ENCODE results near the gene AP3B2. TPM values are rescaled to one million over a fixed set of nuclear protein-coding genes. Genes with fewer than 3 reads are reported as not detected.

Gene AP3B2
- total and polyA plus RNA-seq, 2 of the 4 experiments (the other 2 are of a cell fraction): 0.14 TPM; not detected in 1

- H3K9me1 ChIP-seq (ENCODE audit: insufficient read depth, low read length): no peaks in the 10 kb centered on the region
- no peak overlapping the region for H2BK120ac ChIP-seq (ENCODE audit: low read depth, low read length)
- no TSS peak for BruUV-seq (replicated peaks)
- H4K5ac ChIP-seq (ENCODE audit: low read depth, low read length): no peak overlapping the region
- dilution Hi-C loops (cut with HindIII; ENCODE audit: low sequenced_read_pairs, unreplicated experiment) (no loop called here), intact Hi-C loops (cut with micrococcal nuclease) (no loop called here), in situ Hi-C loops (cut with MboI; ENCODE audit: low sequenced_read_pairs) (no loop called here)
- H3K79me1 ChIP-seq (ENCODE audit: low read depth in 1 of 2, low read length in 2 of 2): no peaks in the 10 kb centered on the region
- DNase-seq (no peak), ATAC-seq (ENCODE audit: low read depth) (no peak)
- H3K14ac ChIP-seq (replicated peaks; ENCODE audit: low read depth, low read length): no peak overlapping the region
- H3K9ac ChIP-seq (ENCODE audit: low read depth, low read length): no peak overlapping the region
- no peak for TF ChIP-seq USF2 (IDR thresholded peaks at IDR 0.05; ENCODE audit: low read depth, low read length)
- TF ChIP-seq RFX5 (IDR thresholded peaks at IDR 0.05; ENCODE audit: low read depth, low read length): no peak
- TF ChIP-seq RCOR1 (IDR thresholded peaks at IDR 0.05; ENCODE audit: insufficient replicate concordance, low read length): no peak
- no peak for TF ChIP-seq CEBPB (IDR thresholded peaks at IDR 0.05; ENCODE audit: low read depth, low read length)
- TF ChIP-seq BHLHE40 (IDR thresholded peaks at IDR 0.05; ENCODE audit: low read depth, low read length): no peak
- TF ChIP-seq SMC3 (IDR thresholded peaks at IDR 0.05; ENCODE audit: low read depth, low read length): no peak
- no peak for TF ChIP-seq POLR2A (IDR thresholded peaks at IDR 0.05; ENCODE audit: low read depth, low read length)
- no peak for TF ChIP-seq RAD21 (IDR thresholded peaks at IDR 0.05; ENCODE audit: low read length)
- no peak for TF ChIP-seq CHD1 (IDR thresholded peaks at IDR 0.05; ENCODE audit: low read depth, low read length)
- TF ChIP-seq CTCF (conservative IDR thresholded peaks at IDR 0.05; ENCODE audit: low read depth, low read length): no peak
- no peak for TF ChIP-seq MXI1 (IDR thresholded peaks at IDR 0.05; ENCODE audit: borderline replicate concordance, low read depth, low read length)
- POLR2A ChIA-PET (ENCODE audit: unreplicated experiment): no interaction called here
- no peaks in the 10 kb centered on the region for H3K36me3 ChIP-seq (ENCODE audit: control insufficient read depth, insufficient read depth, low read length)
- H3K4me3 ChIP-seq (ENCODE audit: insufficient read depth, low read depth, low read length): no peak overlapping the region
- no peaks in the 10 kb centered on the region for H3K4me1 ChIP-seq (ENCODE audit: control insufficient read depth, insufficient read depth, low read length)
- no peak overlapping the region for H2AFZ ChIP-seq (replicated peaks; ENCODE audit: low read length, poor library complexity)
- H3K27ac ChIP-seq (ENCODE audit: insufficient read depth, low read length): no peak overlapping the region
- H3K9me3 ChIP-seq (ENCODE audit: control insufficient read depth, insufficient read depth, low read length): peaks cover 2% of the 10 kb centered on the region; the same call in 1 of the 2 replicates
- no peak overlapping the region for H3K18ac ChIP-seq (ENCODE audit: low read depth, low read length)
- CTCF ChIA-PET: no interaction called here
- no peak overlapping the region for H3K4ac ChIP-seq (ENCODE audit: low read depth, low read length)
- H3K23ac ChIP-seq (ENCODE audit: low read depth, low read length): no peak overlapping the region
- no peak overlapping the region for H2BK5ac ChIP-seq (ENCODE audit: low read depth, low read length, poor library complexity, severe bottlenecking)
- no peak overlapping the region for H3K56ac ChIP-seq (ENCODE audit: extremely low read depth, insufficient read depth, low read length)
- no peak overlapping the region for H2AK9ac ChIP-seq (replicated peaks; ENCODE audit: low read depth, low read length, poor library complexity)
- H2BK20ac ChIP-seq (ENCODE audit: low read depth, low read length): no peak overlapping the region
- no peak overlapping the region for H3K4me2 ChIP-seq (ENCODE audit: low read depth, low read length)
- no peak overlapping the region for H4K8ac ChIP-seq (ENCODE audit: low read depth in 2 of 2, low read length in 2 of 2)
- peaks cover 37% of the 10 kb centered on the region for H3K27me3 ChIP-seq (ENCODE audit: control insufficient read depth, insufficient read depth, low read length)
- no peak overlapping the region for H4K91ac ChIP-seq (ENCODE audit: insufficient read depth, low read depth, low read length)
- H2BK15ac ChIP-seq (ENCODE audit: low read depth, low read length): no peak overlapping the region
- H2AK5ac ChIP-seq (ENCODE audit: low read depth, low read length): no peak overlapping the region
- H4K20me1 ChIP-seq (ENCODE audit: insufficient read depth, low read length): no peaks in the 10 kb centered on the region
These were observed 59.5 kb downstream of the AP3B2 start for GRCh38 chr15:82650046-82650670.

Data from IMR-90 (cell line).